Aorta (tissue), 5 donors: ENCODE data around the gene FOXA1. TPM values are rescaled to one million over a fixed set of nuclear protein-coding genes. Genes with fewer than 3 reads are reported as not detected.

Source experiments
- ATAC-seq: fragments of 200-7000 bp; cut with Tn5 transposase; one replicate; pipeline ENCODE4 v1.9.1; 2022; ENCODE audit warnings: moderate library complexity; ENCODE audit not compliant: low FRiP score
- DNase-seq, 2 donors: peaks; one replicate each; pipeline ENCODE4 v3.0.0-alpha.2; 2020
- H3K27ac ChIP-seq, 2 donors: one replicate each; pipeline ENCODE4 v1.5.1; 2013; ENCODE audit warnings: low read length in 2 of 2, mild to moderate bottlenecking in 2 of 2, moderate library complexity in 2 of 2, control low read depth in 1 of 2, inconsistent platforms in 1 of 2, low read depth in 1 of 2
- H3K27me3 ChIP-seq, 2 donors: one replicate each; pipeline ENCODE4 v1.6.1; 2013; ENCODE audit warnings: control low read depth in 1 of 2, low read length in 1 of 2, mild to moderate bottlenecking in 1 of 2, moderate library complexity in 1 of 2; ENCODE audit not compliant: insufficient read depth in 2 of 2, control insufficient read depth in 1 of 2
- H3K36me3 ChIP-seq, 2 donors: one replicate each; pipeline ENCODE4 v1.6.1; 2013; ENCODE audit warnings: control low read depth in 1 of 2, low read length in 1 of 2, mild to moderate bottlenecking in 1 of 2; ENCODE audit not compliant: insufficient read depth in 2 of 2, control insufficient read depth in 1 of 2
- H3K4me1 ChIP-seq, 2 donors: one replicate each; pipeline ENCODE4 v1.6.1; 2013; ENCODE audit warnings: low read length in 2 of 2, control low read depth in 1 of 2, mild to moderate bottlenecking in 1 of 2, moderate library complexity in 1 of 2; ENCODE audit not compliant: insufficient read depth in 2 of 2, control insufficient read depth in 1 of 2
- H3K4me3 ChIP-seq, 2 donors: one replicate each; pipeline ENCODE4 v1.5.1; 2013; ENCODE audit warnings: low read length in 2 of 2, control low read depth in 1 of 2, mild to moderate bottlenecking in 1 of 2
- H3K9me3 ChIP-seq: one replicate; pipeline ENCODE4 v1.6.1; 2013; ENCODE audit warnings: mild to moderate bottlenecking, low read length; ENCODE audit not compliant: control insufficient read depth
- WGBS, 2 donors: extraction: QIAGEN DNeasy Blood & Tissue Kit; methylation state at CpG; one replicate each; pipeline ENCODE4 v1.1.7; 2013; 5-methylcytosine and 5-hydroxymethylcytosine counted together
- intact Hi-C, 2 donors: fragments of 100-400 bp; cut with DNase I; formaldehyde crosslinking; loops; one replicate each; pipeline versions ENCODE4 v1.14.2 to v1.15.0; 2022
- polyA plus RNA-seq, 2 donors: library from polyadenylated mRNA; stranded (reverse); fragments of 200-250 nt; gene quantifications; one replicate each; pipeline ENCODE4 v1.2.3, GENCODE V29; 2013
- total RNA-seq, 2 donors: library from RNA; stranded (reverse); fragmentation: NEBNext Ultra II Directional; extraction: Animal tissue kit (Norgen Biotek cat#: 25700); gene quantifications; one replicate each; pipeline ENCODE4 v1.2.1, GENCODE V29; 2021
- donor health status: healthy with polysubstance abuse.
- donor health status: Bipolar disorder and iron deficiency.
- donor health status: DM: no; HTN: no; CAD: no.
- donor health status: DM: no; HTN: no; CAD: no.
- donor health status: DM: yes; HTN: yes; CAD: no.

Gene FOXA1
- total and polyA plus RNA-seq, 4 donors: 1.4 TPM; not detected in 3

- H3K9me3 ChIP-seq: no peaks in the 10 kb centered on the region
- intact Hi-C loops: no loop called here
- DNase-seq (no peak), ATAC-seq (no peak)
- WGBS, 2 donors: 91 to 98% methylated on average over 2 of the region's 2 CpGs
- no peaks in the 10 kb centered on the region for H3K36me3 ChIP-seq
- no peaks in the 10 kb centered on the region for H3K4me1 ChIP-seq
- no peak overlapping the region for H3K4me3 ChIP-seq
- H3K27ac ChIP-seq: no peak overlapping the region
- H3K27me3 ChIP-seq: no peaks in the 10 kb centered on the region
Measured at GRCh38 chr14:37580146-37580545, 14.9 kb downstream of the FOXA1 start.

GRCh38 chr14:37579274-37579673 lies 15.8 kb downstream of the FOXA1 start:
- Histone ChIP-seq H3K27ac (no peak overlapping the region), H3K36me3 (no peaks in the 10 kb centered on the region), H3K27me3 (no peaks in the 10 kb centered on the region), H3K4me1 (no peaks in the 10 kb centered on the region), H3K4me3 (no peak overlapping the region), H3K9me3 (no peaks in the 10 kb centered on the region)
- intact Hi-C loops: no loop called here
- 27 to 39% methylated on average over 9 of the region's 9 CpGs for WGBS, 2 donors
- ATAC-seq (no peak), DNase-seq (no peak)

GRCh38 chr14:37573356-37573755 lies 21.7 kb downstream of the FOXA1 start:
- no peaks in the 10 kb centered on the region for H3K4me1 ChIP-seq
- H3K27ac ChIP-seq: no peak overlapping the region
- ATAC-seq (no peak), DNase-seq (no peak)
- H3K4me3 ChIP-seq: no peak overlapping the region
- no peaks in the 10 kb centered on the region for H3K27me3 ChIP-seq
- no peaks in the 10 kb centered on the region for H3K36me3 ChIP-seq
- H3K9me3 ChIP-seq: no peaks in the 10 kb centered on the region
- intact Hi-C loops: no loop called here
- WGBS, 2 donors: 7 to 12% methylated on average over 2 of the region's 2 CpGs

- Histone ChIP-seq H3K4me3 (no peak overlapping the region), H3K9me3 (no peaks in the 10 kb centered on the region), H3K36me3 (no peaks in the 10 kb centered on the region), H3K27me3 (no peaks in the 10 kb centered on the region), H3K4me1 (no peaks in the 10 kb centered on the region), H3K27ac (no peak overlapping the region)
- DNase-seq: no peak
- 95 to 97% methylated on average over 4 of the region's 4 CpGs for WGBS, 2 donors
- ATAC-seq: no peak
- intact Hi-C loops: no loop called here
Measured at GRCh38 chr14:37571391-37571790, 23.7 kb downstream of the FOXA1 start.

- 94 to 96% methylated on average over 7 of the region's 7 CpGs for WGBS, 2 donors
- Histone ChIP-seq H3K36me3 (no peaks in the 10 kb centered on the region), H3K4me1 (no peaks in the 10 kb centered on the region), H3K27ac (no peak overlapping the region), H3K9me3 (no peaks in the 10 kb centered on the region), H3K4me3 (no peak overlapping the region), H3K27me3 (no peaks in the 10 kb centered on the region)
- intact Hi-C loops: no loop called here
- ATAC-seq: no peak
- DNase-seq: no peak
Measured at GRCh38 chr14:37569729-37570128, 25.3 kb downstream of the FOXA1 start.

- ATAC-seq (no peak), DNase-seq (no peak)
- Histone ChIP-seq H3K4me3 (no peak overlapping the region), H3K4me1 (no peaks in the 10 kb centered on the region), H3K9me3 (no peaks in the 10 kb centered on the region), H3K27ac (no peak overlapping the region), H3K27me3 (no peaks in the 10 kb centered on the region), H3K36me3 (no peaks in the 10 kb centered on the region)
- intact Hi-C loops: no loop called here
- WGBS, 2 donors: 6 to 9% methylated on average over 3 of the region's 3 CpGs
Measured at GRCh38 chr14:37566811-37567371, 28.2 kb downstream of the FOXA1 start.

GRCh38 chr14:37565550-37565949 lies 29.5 kb downstream of the FOXA1 start:
- H3K27me3 ChIP-seq: no peaks in the 10 kb centered on the region
- H3K4me1 ChIP-seq: no peaks in the 10 kb centered on the region
- 86 to 95% methylated on average over 1 of the region's 1 CpG for WGBS, 2 donors
- H3K27ac ChIP-seq: no peak overlapping the region
- no peaks in the 10 kb centered on the region for H3K36me3 ChIP-seq
- DNase-seq: no peak
- H3K9me3 ChIP-seq: no peaks in the 10 kb centered on the region
- intact Hi-C loops: no loop called here
- no peak for ATAC-seq
- H3K4me3 ChIP-seq: no peak overlapping the region

GRCh38 chr14:37563189-37563588 lies 31.9 kb downstream of the FOXA1 start:
- no peaks in the 10 kb centered on the region for H3K4me1 ChIP-seq
- no peaks in the 10 kb centered on the region for H3K9me3 ChIP-seq
- no peak overlapping the region for H3K4me3 ChIP-seq
- WGBS, 2 donors: 89 to 91% methylated on average over 2 of the region's 2 CpGs
- H3K27me3 ChIP-seq: no peaks in the 10 kb centered on the region
- H3K36me3 ChIP-seq: no peaks in the 10 kb centered on the region
- H3K27ac ChIP-seq: no peak overlapping the region
- intact Hi-C loops: no loop called here
- DNase-seq (no peak), ATAC-seq (no peak)

GRCh38 chr14:37559386-37559785 lies 35.7 kb downstream of the FOXA1 start:
- H3K27me3 ChIP-seq: no peaks in the 10 kb centered on the region
- no peak overlapping the region for H3K27ac ChIP-seq
- intact Hi-C loops: no loop called here
- 81 to 84% methylated on average over 6 of the region's 6 CpGs for WGBS, 2 donors
- H3K4me3 ChIP-seq: no peak overlapping the region
- H3K9me3 ChIP-seq: no peaks in the 10 kb centered on the region
- no peak for DNase-seq
- H3K36me3 ChIP-seq: no peaks in the 10 kb centered on the region
- no peaks in the 10 kb centered on the region for H3K4me1 ChIP-seq
- no peak for ATAC-seq
